Cardiac fibroblast (primary cell): Measurements from ENCODE around the gene POGLUT2.
"Not testable (repeated sequence)": the region's sequence is repeated elsewhere in the genome, so short reads cannot be mapped to it uniquely, and the experiment has no call there.

Source experiments
- DNase-seq, 2 donors: peaks; one replicate each; pipeline versions ENCODE4 v3.0.0 to v3.0.0-alpha.2; 2010; ENCODE audit warnings: low read depth in 2 of 2
- H3K4me3 ChIP-seq, 2 donors: replicated peaks in 1 of 2; 1 replicate in 1 of 2; 2 replicates in 1 of 2; pipeline ENCODE4 v1.5.1; 2011; ENCODE audit warnings: low read depth in 2 of 2, low read length in 2 of 2, mild to moderate bottlenecking in 2 of 2, moderate library complexity in 1 of 2
- CTCF ChIP-seq: IDR thresholded peaks from one replicate; pipeline ENCODE4 v1.5.1; 2011; ENCODE audit warnings: low read depth, mild to moderate bottlenecking, low read length, inconsistent platforms

The POGLUT2 gene

GRCh38 chr13:102788683-102789082 lies 10.1 kb downstream of the POGLUT2 start:
- DNase-seq = no peak
- TF ChIP-seq CTCF = no peak
- H3K4me3 ChIP-seq = no peak overlapping the region

GRCh38 chr13:102784483-102784882 lies 14.3 kb downstream of the POGLUT2 start:
- no peak overlapping the region for H3K4me3 ChIP-seq
- DNase-seq = no peak
- no peak for TF ChIP-seq CTCF

- TF ChIP-seq CTCF = no peak
- no peak overlapping the region for H3K4me3 ChIP-seq
- DNase-seq = no peak
These were observed 17.2 kb downstream of the POGLUT2 start for GRCh38 chr13:102781591-102781990.

GRCh38 chr13:102780656-102781055 lies 18.1 kb downstream of the POGLUT2 start:
- DNase-seq, H3K4me3 ChIP-seq: not testable (repeated sequence)

GRCh38 chr13:102779436-102780159 lies 19.2 kb downstream of the POGLUT2 start:
- no peak for DNase-seq
- no peak overlapping the region for H3K4me3 ChIP-seq
- no peak for TF ChIP-seq CTCF

- no peak for TF ChIP-seq CTCF
- DNase-seq = no peak
These were observed 21.0 kb downstream of the POGLUT2 start for GRCh38 chr13:102777736-102778135.

GRCh38 chr13:102776271-102776670 lies 22.5 kb downstream of the POGLUT2 start:
- H3K4me3 ChIP-seq = no peak overlapping the region
- no peak for TF ChIP-seq CTCF
- no peak for DNase-seq

More at GRCh38 chr13:102777736-102778135, 21.0 kb downstream of the POGLUT2 start:
- H3K4me3 ChIP-seq = no peak overlapping the region
